Mammary epithelial cell (primary cell): ENCODE results near the gene ZSCAN21.

ENCODE experiments used
- CTCF ChIP-seq, 2 donors: IDR thresholded peaks in 1 of 2; conservative IDR thresholded peaks in 1 of 2; 2 replicates each; pipeline ENCODE4 v1.5.1; 2011 to 2012; ENCODE audit warnings: inconsistent platforms in 2 of 2, low read length in 2 of 2, mild to moderate bottlenecking in 2 of 2, control low read depth in 1 of 2, low read depth in 1 of 2; ENCODE audit not compliant: insufficient read depth in 1 of 2; ENCODE audit errors: extremely low read depth in 1 of 2
- EZH2 ChIP-seq: IDR thresholded peaks from 2 replicates; pipeline ENCODE4 v1.6.1; 2012; ENCODE audit warnings: low read length, inconsistent platforms, borderline replicate concordance

DNA sequence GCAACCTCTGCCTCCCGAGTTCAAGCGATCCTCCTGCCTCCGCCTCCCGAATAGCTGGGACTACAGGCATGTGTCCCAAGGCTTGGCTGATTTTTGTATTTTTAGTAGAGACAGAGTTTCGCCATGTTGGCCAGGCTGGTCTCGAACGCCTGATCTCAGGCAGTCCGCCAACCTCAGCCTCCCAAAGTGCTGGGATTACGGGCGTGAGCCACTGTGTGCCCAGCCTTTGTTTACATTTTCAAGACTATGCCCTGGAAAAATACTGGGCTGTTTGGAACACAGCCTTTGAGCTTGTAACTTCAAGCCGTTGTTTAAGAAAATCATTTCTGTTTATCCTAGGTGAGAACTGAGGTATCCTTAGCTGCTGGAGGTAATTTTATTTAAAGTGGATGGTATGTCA, 32.3 kb upstream of the ZSCAN21 start:
- TF ChIP-seq CTCF (conservative IDR thresholded peaks at IDR 0.05 in 1 of 2, IDR thresholded peaks at IDR 0.05 in 1 of 2; ENCODE audit: extremely low read depth in 1 of 2, insufficient read depth in 1 of 2, low read depth in 1 of 2, low read length in 2 of 2): no peak
- no peak for TF ChIP-seq EZH2
